Epithelial cell of proximal tubule (primary cell): ENCODE data around the gene CYP27A1. TPM values are rescaled to one million over a fixed set of nuclear protein-coding genes. Genes with fewer than 3 reads are reported as not detected.

Source experiments
- DNase-seq: peaks from one replicate; pipeline ENCODE4 v3.0.0-alpha.2; 2011; ENCODE audit warnings: low read depth
- H3K4me3 ChIP-seq: 2 replicates; pipeline ENCODE4 v1.5.1; 2011; ENCODE audit warnings: low read depth, mild to moderate bottlenecking, low read length
- total RNA-seq: library from RNA; depleted of rRNA; stranded (reverse); fragments of >200 nt; gene quantifications from 2 replicates; pipeline ENCODE4 v1.2.3, GENCODE V29; 2015
- TF ChIP-seq, protein P1 (sequence below): conservative IDR thresholded peaks from 2 replicates; pipeline ENCODE4 v1.5.1; 2012; ENCODE audit warnings: low read depth, mild to moderate bottlenecking, low read length

Gene CYP27A1
- total RNA-seq = 28.6 and 49.0 TPM in 2 replicates

- peak within 1 kb of the TSS; percentile 85 for H3K4me3 ChIP-seq
- DNase-seq = no peak
- TF ChIP-seq, protein P1, sequence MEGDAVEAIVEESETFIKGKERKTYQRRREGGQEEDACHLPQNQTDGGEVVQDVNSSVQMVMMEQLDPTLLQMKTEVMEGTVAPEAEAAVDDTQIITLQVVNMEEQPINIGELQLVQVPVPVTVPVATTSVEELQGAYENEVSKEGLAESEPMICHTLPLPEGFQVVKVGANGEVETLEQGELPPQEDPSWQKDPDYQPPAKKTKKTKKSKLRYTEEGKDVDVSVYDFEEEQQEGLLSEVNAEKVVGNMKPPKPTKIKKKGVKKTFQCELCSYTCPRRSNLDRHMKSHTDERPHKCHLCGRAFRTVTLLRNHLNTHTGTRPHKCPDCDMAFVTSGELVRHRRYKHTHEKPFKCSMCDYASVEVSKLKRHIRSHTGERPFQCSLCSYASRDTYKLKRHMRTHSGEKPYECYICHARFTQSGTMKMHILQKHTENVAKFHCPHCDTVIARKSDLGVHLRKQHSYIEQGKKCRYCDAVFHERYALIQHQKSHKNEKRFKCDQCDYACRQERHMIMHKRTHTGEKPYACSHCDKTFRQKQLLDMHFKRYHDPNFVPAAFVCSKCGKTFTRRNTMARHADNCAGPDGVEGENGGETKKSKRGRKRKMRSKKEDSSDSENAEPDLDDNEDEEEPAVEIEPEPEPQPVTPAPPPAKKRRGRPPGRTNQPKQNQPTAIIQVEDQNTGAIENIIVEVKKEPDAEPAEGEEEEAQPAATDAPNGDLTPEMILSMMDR = no peak
Observed at GRCh38 chr2:218781691-218782527, at the start of gene CYP27A1. Gene CYP27A1 (plus strand): TSS chr2:218782147. CDS start chr2:218782183, 36 bp downstream.

DNA sequence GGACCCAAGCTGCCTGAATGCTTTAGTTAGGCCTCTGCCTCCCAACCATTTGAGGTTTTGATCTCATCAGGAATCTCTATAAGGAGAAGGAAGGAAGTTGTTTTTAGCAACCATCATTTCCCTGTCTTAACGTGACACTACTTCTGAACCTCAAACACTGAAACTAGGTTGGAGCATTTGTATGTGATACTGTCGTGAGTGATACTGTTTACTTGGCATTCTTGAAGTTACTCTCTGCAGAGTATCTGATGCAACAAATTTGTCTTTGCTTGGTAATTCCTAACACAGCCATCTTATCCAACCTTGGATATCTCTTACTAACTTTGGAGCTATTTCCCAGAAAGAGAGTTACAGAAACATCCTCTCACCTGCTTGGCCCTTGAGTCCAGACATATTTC, 49.2 kb upstream of the CYP27A1 start:
- no peak for DNase-seq
- TF ChIP-seq, protein P1 = no peak
- H3K4me3 ChIP-seq = no peak overlapping the region

DNA sequence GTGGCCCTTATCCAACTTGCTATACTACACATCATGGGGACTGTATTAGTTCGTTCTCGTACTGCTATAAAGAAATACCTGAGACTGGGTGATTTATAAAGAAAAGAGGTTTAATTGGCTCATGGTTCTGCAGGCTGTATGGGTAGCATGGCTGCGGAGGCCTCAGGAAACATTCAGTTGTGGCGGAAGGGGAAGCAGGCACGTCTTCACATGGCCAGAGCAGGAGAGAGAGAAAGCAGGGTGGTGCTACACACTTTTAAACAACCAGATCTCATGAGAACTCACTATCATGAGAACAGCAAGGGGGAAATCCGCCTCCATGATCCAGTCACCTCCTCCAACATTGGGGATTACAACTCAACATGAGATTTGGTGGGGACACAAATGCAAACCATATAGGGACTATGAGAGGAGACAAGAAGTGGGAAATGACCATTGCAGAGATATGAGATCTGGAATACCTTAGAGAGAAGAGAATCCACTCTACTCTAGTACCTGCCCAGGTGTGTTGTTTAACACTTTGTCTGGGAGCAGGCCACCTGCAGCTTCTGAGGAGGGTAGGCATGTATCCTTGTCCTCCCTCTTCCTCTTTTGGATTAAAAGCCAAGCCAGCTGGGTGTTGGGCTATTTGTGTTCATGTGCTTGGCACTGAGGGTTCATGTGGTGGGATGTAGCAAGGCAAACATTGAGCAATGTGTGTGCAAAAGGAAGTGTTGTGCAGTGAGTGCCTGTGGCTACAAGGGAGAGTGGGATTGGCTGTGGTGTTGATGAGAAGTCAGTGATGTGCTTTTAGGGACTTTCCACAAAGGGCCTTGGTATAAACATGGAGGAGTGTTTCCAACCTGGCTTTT, 48.6 kb upstream of the CYP27A1 start:
- DNase-seq = peak; percentile 80
- H3K4me3 ChIP-seq = no peak overlapping the region
- TF ChIP-seq, protein P1 = no peak

GRCh38 chr2:218734190-218734975, 47.6 kb upstream of the CYP27A1 start:
- TF ChIP-seq, protein P1 = no peak
- H3K4me3 ChIP-seq = no peak overlapping the region
- no peak for DNase-seq

DNA sequence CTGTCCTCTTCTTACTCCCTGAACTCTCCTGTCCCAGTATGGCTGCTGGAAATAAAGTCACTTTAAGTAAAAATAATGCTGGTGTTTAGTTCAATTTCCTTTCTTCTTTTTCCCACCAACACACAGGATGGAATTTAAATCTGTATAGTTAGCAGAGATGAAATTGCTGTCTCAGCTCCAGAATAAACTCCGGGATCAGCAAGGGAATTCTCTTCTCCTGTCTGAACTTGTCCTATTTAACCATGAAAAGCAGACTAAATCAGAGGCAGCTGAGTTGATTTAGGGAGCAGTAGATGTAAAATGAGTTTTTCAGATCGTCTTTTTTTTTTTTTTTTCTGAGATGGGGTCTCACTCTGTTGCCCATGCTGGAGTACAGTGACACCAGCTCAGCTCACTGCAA, 45.4 kb upstream of the CYP27A1 start:
- no peak for DNase-seq
- TF ChIP-seq, protein P1 = no peak

GRCh38 chr2:218743068-218743467, 38.9 kb upstream of the CYP27A1 start:
- no peak for DNase-seq
- TF ChIP-seq, protein P1 = no peak
- no peak overlapping the region for H3K4me3 ChIP-seq

More for the DNA sequence above, 45.4 kb upstream of the CYP27A1 start:
- H3K4me3 ChIP-seq = no peak overlapping the region
